Fibroblast of lung (primary cell): ENCODE data around the gene ARID5A. TPM values are rescaled to one million over a fixed set of nuclear protein-coding genes. Genes with fewer than 3 reads are reported as not detected.

Source experiments
- DNase-seq, 2 donors: peaks; one replicate each; pipeline versions ENCODE4 v3.0.0 to v3.0.0-alpha.2; 2010; ENCODE audit warnings: low read depth in 2 of 2
- H2AFZ ChIP-seq: 2 replicates; pipeline ENCODE4 v1.5.1; 2012; ENCODE audit warnings: low read length, control low read depth, inconsistent platforms
- H3K27ac ChIP-seq: 2 replicates; pipeline ENCODE4 v1.5.1; 2011; ENCODE audit warnings: low read length, control low read depth; ENCODE audit not compliant: insufficient read depth
- H3K27me3 ChIP-seq: 2 replicates; pipeline ENCODE4 v1.5.1; 2011; ENCODE audit warnings: mild to moderate bottlenecking, low read length; ENCODE audit not compliant: control insufficient read depth, insufficient read depth
- H3K36me3 ChIP-seq: 2 replicates; pipeline ENCODE4 v1.5.1; 2011; ENCODE audit warnings: low read length; ENCODE audit not compliant: control insufficient read depth, insufficient read depth
- H3K4me1 ChIP-seq: 2 replicates; pipeline ENCODE4 v1.5.1; 2011; ENCODE audit warnings: low read length; ENCODE audit not compliant: control insufficient read depth, insufficient read depth; ENCODE audit errors: extremely low read depth
- H3K4me2 ChIP-seq: 2 replicates; pipeline ENCODE4 v1.5.1; 2011; ENCODE audit warnings: low read length, control low read depth; ENCODE audit not compliant: insufficient read depth; ENCODE audit errors: extremely low read depth
- H3K4me3 ChIP-seq, 4 experiments: fragments of 200-600 bp in 1 of 4; sonication (generic) in 1 of 4; replicated peaks in 1 of 4; 2 replicates each; pipeline ENCODE4 v1.5.1; 2011 to 2016; ENCODE audit warnings: low read length in 4 of 4, low read depth in 3 of 4, mild to moderate bottlenecking in 3 of 4, control low read depth in 2 of 4, inconsistent platforms in 1 of 4, mixed read lengths in 1 of 4; ENCODE audit not compliant: insufficient read depth in 1 of 4; ENCODE audit errors: control extremely low read depth in 1 of 4
- H3K79me2 ChIP-seq: 2 replicates; pipeline ENCODE4 v1.5.1; 2012; ENCODE audit warnings: mild to moderate bottlenecking, low read length, inconsistent platforms; ENCODE audit not compliant: control insufficient read depth, insufficient read depth
- H3K9ac ChIP-seq: 2 replicates; pipeline ENCODE4 v1.5.1; 2011; ENCODE audit warnings: mild to moderate bottlenecking, low read length, control low read depth; ENCODE audit not compliant: insufficient read depth
- H3K9me3 ChIP-seq: 2 replicates; pipeline ENCODE4 v1.5.1; 2012; ENCODE audit warnings: low read depth, low read length; ENCODE audit not compliant: control insufficient read depth, insufficient read depth
- H4K20me1 ChIP-seq: 2 replicates; pipeline ENCODE4 v1.5.1; 2011; ENCODE audit warnings: low read length; ENCODE audit not compliant: control insufficient read depth, insufficient read depth; ENCODE audit errors: extremely low read depth
- EZH2 ChIP-seq: IDR thresholded peaks from 2 replicates; pipeline ENCODE4 v1.5.1; 2012; ENCODE audit warnings: low read length, control low read depth, mild to moderate bottlenecking; ENCODE audit errors: missing control alignments
- polyA plus RNA-seq, 2 donors: library from polyadenylated mRNA; depleted of rRNA in 1 of 2; stranded (reverse) in 1 of 2; unstranded in 1 of 2; fragments of >200 nt; gene quantifications; 2 replicates each; pipeline ENCODE4 v1.2.1, GENCODE V29; 2011 to 2012; ENCODE audit warnings: missing spikeins in 1 of 2
- total RNA-seq: library from RNA; depleted of rRNA; stranded (reverse); fragments of >200 nt; gene quantifications from 2 replicates; pipeline ENCODE4 v1.2.1, GENCODE V29; 2014
- TF ChIP-seq, protein P1 (sequence below), 2 donors: IDR thresholded peaks in 1 of 2; conservative IDR thresholded peaks in 1 of 2; 1 replicate in 1 of 2; 2 replicates in 1 of 2; pipeline ENCODE4 v1.5.1; 2011 to 2012; ENCODE audit warnings: low read length in 2 of 2, control low read depth in 1 of 2, inconsistent platforms in 1 of 2, low read depth in 1 of 2, mild to moderate bottlenecking in 1 of 2

The ARID5A gene
- total and polyA plus RNA-seq, 2 donors (not counting 1 experiment from before 2014, with no cell fraction given): 5.2 to 9.7 TPM

DNA sequence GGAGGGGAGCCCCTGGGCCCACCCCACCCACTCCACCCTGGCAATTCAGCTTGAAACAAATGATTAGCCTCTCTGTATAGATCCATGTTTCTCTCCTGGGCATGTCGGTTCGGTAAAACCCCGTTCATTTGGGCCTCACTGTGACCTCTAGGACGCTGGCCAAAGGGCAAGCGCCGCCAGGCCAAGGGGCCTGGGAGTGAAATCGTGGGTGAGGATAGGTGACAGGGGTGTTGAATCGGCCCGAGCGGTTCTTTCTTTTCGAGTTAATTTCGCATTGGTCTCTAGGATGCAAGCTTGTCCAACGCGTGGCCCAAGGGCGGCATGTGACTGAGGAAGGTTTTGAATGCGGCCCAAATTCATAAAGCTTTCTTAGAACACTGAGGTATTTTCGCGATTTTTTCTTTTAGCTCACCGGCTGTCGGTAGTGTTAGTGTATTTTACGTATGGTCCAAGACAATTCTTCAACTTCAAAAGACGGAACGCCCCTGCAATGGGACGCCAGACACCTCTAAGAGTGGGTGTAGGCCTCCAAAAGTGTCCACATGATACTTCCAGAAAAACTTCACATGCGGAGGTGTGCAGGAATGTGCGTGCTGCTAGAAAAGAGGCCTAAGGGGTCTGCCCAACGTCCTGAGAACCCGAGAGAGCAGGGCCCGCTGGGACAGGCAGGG is 9.8 kb upstream of the ARID5A start:
- H4K20me1 ChIP-seq: no peaks in the 10 kb centered on the region
- H3K9me3 ChIP-seq: no peaks in the 10 kb centered on the region
- H3K79me2 ChIP-seq: no peaks in the 10 kb centered on the region
- peak overlapping the region; percentile 61 for H3K4me2 ChIP-seq
- H3K27ac ChIP-seq: peak overlapping the region; percentile 62
- DNase-seq: peak in 1 of 2 donors; percentile 16
- H3K9ac ChIP-seq: peak overlapping the region; percentile 82
- H3K36me3 ChIP-seq: no peaks in the 10 kb centered on the region
- TF ChIP-seq, protein P1, sequence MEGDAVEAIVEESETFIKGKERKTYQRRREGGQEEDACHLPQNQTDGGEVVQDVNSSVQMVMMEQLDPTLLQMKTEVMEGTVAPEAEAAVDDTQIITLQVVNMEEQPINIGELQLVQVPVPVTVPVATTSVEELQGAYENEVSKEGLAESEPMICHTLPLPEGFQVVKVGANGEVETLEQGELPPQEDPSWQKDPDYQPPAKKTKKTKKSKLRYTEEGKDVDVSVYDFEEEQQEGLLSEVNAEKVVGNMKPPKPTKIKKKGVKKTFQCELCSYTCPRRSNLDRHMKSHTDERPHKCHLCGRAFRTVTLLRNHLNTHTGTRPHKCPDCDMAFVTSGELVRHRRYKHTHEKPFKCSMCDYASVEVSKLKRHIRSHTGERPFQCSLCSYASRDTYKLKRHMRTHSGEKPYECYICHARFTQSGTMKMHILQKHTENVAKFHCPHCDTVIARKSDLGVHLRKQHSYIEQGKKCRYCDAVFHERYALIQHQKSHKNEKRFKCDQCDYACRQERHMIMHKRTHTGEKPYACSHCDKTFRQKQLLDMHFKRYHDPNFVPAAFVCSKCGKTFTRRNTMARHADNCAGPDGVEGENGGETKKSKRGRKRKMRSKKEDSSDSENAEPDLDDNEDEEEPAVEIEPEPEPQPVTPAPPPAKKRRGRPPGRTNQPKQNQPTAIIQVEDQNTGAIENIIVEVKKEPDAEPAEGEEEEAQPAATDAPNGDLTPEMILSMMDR (conservative IDR thresholded peaks at IDR 0.05 in 1 of 2, IDR thresholded peaks at IDR 0.05 in 1 of 2; ENCODE audit: low read depth in 1 of 2, low read length in 2 of 2): no peak
- no peak for TF ChIP-seq EZH2
- peaks cover 18% of the 10 kb centered on the region for H3K4me1 ChIP-seq
- peak overlapping the region; percentile 91 for H2AFZ ChIP-seq
- H3K4me3 ChIP-seq: peak overlapping the region; percentile 37 to 61 (median 44)
- peaks cover 2% of the 10 kb centered on the region for H3K27me3 ChIP-seq

DNA sequence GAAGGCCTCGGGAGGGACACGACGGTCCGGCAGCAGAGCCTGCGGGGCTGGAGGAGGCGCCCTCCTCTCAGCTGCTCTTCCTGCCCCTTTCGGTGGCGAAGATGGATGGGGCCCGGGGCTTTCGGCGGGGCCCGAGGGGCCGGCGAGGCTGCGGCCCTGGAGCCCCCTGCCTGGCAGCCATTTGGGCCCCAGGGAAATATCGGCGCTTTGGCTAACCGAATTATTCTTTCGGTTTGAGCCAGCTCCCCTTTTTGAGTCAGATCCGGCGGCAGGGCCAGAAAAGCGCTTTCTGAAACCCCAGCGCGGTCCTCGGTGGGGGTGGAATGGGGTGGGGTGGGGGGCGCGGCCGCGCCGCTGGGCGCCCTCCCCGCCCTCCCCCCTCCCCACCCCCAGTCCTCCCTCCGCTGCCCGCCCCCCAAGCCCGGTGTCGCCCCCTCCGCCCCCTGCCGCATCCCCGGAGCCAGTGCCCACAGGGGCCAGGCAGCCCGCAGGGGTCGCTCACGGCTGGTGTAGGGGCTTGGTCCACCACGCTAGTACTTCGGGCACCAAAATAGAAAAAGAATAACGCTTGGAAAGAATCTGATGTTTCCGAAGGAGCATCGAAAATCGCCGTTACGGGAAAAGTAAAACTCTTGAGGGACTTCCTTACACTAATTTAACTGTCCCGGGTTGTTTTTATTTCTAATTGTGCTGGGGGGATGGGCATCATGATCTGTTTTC is 9.1 kb upstream of the ARID5A start:
- Histone ChIP-seq H3K4me1 (peaks cover 21% of the 10 kb centered on the region), H3K4me2 (peak overlapping the region; percentile 61), H4K20me1 (no peaks in the 10 kb centered on the region), H3K4me3 (peak overlapping the region; percentile 37 to 61 (median 44)), H3K79me2 (no peaks in the 10 kb centered on the region), H3K27me3 (peaks cover 2% of the 10 kb centered on the region), H3K27ac (peak overlapping the region; percentile 62), H3K9ac (peak overlapping the region; percentile 82), H3K36me3 (no peaks in the 10 kb centered on the region), H2AFZ (peak overlapping the region; percentile 91), H3K9me3 (no peaks in the 10 kb centered on the region)
- TF ChIP-seq EZH2: no peak
- TF ChIP-seq, protein P1 (conservative IDR thresholded peaks at IDR 0.05 in 1 of 2, IDR thresholded peaks at IDR 0.05 in 1 of 2; ENCODE audit: low read depth in 1 of 2, low read length in 2 of 2): peak; percentile 26 to 44
- DNase-seq: peak; percentile 33 to 47

DNA sequence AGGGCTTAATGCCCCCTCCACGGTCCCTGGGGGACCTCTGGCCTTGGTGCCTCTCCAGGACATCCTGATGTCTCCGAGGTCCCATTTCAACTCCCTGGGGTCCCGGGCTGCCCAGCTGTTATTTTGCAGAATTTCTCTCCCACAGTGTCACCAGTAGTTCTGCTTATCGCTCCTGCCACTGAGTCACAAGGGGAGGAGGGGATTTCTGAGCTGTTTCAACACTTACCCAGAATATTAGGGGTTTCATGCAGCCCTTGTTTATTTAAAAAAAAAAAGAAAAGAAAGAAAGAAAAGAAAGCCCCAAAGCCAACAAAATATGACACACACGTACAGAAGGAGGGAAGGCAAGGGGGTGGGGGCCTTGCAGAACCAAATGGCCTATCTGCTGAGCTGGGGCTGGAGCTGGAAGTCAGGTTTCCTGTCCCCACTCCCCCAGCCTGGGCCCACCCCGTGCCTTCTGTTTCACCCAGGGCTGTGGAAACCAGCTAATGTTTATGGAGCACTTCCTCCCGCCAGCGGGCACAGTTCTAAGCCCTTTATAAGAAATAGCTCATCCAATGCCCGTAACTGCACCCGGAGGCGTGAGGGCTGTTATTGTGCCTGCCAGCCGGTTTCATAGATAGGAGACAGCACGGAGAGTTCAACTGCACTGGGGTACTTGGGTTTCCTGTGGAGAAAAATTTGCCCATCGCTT is 8.4 kb upstream of the ARID5A start:
- peak; percentile 44 to 61 for DNase-seq
- no peaks in the 10 kb centered on the region for H3K79me2 ChIP-seq
- TF ChIP-seq, protein P1 (conservative IDR thresholded peaks at IDR 0.05 in 1 of 2, IDR thresholded peaks at IDR 0.05 in 1 of 2; ENCODE audit: low read depth in 1 of 2, low read length in 2 of 2): no peak
- no peak for TF ChIP-seq EZH2
- H3K4me1 ChIP-seq: peaks cover 28% of the 10 kb centered on the region
- peak overlapping the region; percentile 26 for H3K9ac ChIP-seq
- H3K36me3 ChIP-seq: no peaks in the 10 kb centered on the region
- peak overlapping the region; percentile 34 for H3K4me2 ChIP-seq
- no peak overlapping the region for H3K27ac ChIP-seq
- peak overlapping the region in 3 of 4 experiments; percentile 26 to 37 (median 34) for H3K4me3 ChIP-seq
- H3K27me3 ChIP-seq: peaks cover 2% of the 10 kb centered on the region
- H3K9me3 ChIP-seq: no peaks in the 10 kb centered on the region
- peak overlapping the region; percentile 24 for H2AFZ ChIP-seq
- H4K20me1 ChIP-seq: no peaks in the 10 kb centered on the region
